Omental fat pad (tissue), 4 donors: ENCODE measurements around the gene PHOX2B. TPM values are rescaled to one million over a fixed set of nuclear protein-coding genes. Genes with fewer than 3 reads are reported as not detected.

Experiments
- ATAC-seq: fragments of 150-250 bp; one replicate; pipeline ENCODE4 v1.9.1; 2016; ENCODE audit warnings: mild to moderate bottlenecking, moderate library complexity; ENCODE audit not compliant: low FRiP score
- DNase-seq: peaks from one replicate; pipeline ENCODE4 v3.0.0-alpha.2; 2019; ENCODE audit warnings: low spot score
- CTCF ChIP-seq, 3 donors: fragments of 450-650 bp; IDR thresholded peaks; one replicate each; pipeline ENCODE4 v1.5.1; 2016 to 2017; ENCODE audit warnings: antibody characterized with exemption in 3 of 3, mild to moderate bottlenecking in 3 of 3, moderate library complexity in 2 of 3
- total RNA-seq, 4 donors: library from RNA; depleted of rRNA; stranded (reverse); fragments of >200 nt; gene quantifications; one replicate each; pipeline ENCODE4 v1.1.0, GENCODE V29; 2016

PHOX2B gene
- not detected for total RNA-seq

- ATAC-seq (no peak), DNase-seq (no peak)
- TF ChIP-seq CTCF (IDR thresholded peaks at IDR 0.05) = no peak
Measured at GRCh38 chr4:41748571-41749475, at the start of gene PHOX2B. PHOX2B (minus strand) TSS chr4:41748725; CDS start chr4:41748610, 115 bp downstream.

GRCh38 chr4:41797260-41797659 is 48.7 kb upstream of the PHOX2B start:
- no peak for DNase-seq
- ATAC-seq = no peak
- TF ChIP-seq CTCF (IDR thresholded peaks at IDR 0.05) = no peak

- ATAC-seq (no peak), DNase-seq (no peak)
- TF ChIP-seq CTCF (IDR thresholded peaks at IDR 0.05) = no peak
Measured at GRCh38 chr4:41796545-41797210, 48.2 kb upstream of the PHOX2B start.

GRCh38 chr4:41795796-41796385 is 47.4 kb upstream of the PHOX2B start:
- no peak for TF ChIP-seq CTCF (IDR thresholded peaks at IDR 0.05)
- ATAC-seq = no peak
- DNase-seq = no peak

GRCh38 chr4:41792166-41792565 is 43.6 kb upstream of the PHOX2B start:
- no peak for TF ChIP-seq CTCF (IDR thresholded peaks at IDR 0.05)

DNA sequence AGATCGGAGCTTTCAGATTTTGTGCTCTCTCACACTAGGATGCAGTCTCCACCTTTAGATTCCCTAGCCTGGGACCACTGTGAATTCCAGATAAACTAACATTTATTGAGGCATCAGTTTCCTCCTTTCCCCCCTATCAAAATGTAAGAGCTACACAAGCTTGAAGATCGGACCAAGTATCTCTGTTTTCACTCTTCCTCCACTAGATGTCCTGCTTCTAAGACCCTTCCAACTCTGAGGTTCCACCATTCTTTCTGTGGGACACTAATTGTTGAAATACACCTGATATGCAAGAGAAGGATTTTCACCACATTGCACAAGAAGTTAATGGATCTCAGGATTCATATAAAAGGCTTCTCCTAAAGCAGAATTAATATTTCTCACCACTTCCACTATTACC is 43.0 kb upstream of the PHOX2B start:
- DNase-seq (no peak), ATAC-seq (no peak)
- no peak for TF ChIP-seq CTCF (IDR thresholded peaks at IDR 0.05)

More at GRCh38 chr4:41792166-41792565, 43.6 kb upstream of the PHOX2B start:
- no peak for ATAC-seq
- no peak for DNase-seq
